ENCODE data around the gene LDLRAP1.
"Not testable (repeated sequence)": the region's sequence is repeated elsewhere in the genome, so short reads cannot be mapped to it uniquely, and the experiment has no call there.

The LDLRAP1 gene

DNA sequence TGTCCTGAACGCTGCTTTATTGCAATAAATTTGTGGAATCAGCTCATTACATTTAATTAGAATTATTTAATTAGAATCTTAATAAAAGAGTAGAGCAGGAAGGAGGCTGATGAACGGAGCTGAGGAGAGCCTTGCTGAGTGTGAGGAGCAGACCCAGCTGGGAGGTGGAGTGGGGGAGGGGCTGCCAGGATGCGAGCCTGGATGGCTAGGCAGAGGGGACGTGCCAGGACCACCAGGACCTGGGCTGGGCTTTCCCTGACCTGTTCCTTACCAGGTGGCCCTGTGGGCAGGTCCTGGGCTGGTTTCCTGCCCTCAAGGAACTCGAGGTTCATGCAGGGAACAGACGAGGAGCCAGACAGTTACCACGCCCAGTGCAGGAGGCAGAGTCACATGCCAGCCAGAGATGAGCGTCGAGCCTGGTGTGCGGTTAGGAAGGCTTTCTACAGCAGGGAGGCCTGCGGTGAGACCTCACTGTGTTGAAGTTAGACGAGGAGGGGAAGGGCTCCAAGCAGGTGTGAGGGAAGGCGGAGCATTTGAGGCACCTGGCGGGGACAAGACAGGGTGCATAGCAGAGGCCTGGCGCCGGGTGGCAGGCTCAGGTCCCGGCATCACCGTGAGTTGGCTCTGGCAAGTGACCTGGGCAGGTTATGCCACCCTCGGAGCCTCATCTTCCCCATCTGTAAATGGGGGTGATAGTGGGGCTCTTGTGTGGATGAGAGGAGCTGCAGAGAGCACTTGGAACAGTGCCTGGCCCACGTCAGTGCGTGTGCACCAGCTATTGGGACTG is 33.9 kb downstream of the LDLRAP1 start:
- no peak for DNase-seq (ENCODE audit: low read depth)

DNA sequence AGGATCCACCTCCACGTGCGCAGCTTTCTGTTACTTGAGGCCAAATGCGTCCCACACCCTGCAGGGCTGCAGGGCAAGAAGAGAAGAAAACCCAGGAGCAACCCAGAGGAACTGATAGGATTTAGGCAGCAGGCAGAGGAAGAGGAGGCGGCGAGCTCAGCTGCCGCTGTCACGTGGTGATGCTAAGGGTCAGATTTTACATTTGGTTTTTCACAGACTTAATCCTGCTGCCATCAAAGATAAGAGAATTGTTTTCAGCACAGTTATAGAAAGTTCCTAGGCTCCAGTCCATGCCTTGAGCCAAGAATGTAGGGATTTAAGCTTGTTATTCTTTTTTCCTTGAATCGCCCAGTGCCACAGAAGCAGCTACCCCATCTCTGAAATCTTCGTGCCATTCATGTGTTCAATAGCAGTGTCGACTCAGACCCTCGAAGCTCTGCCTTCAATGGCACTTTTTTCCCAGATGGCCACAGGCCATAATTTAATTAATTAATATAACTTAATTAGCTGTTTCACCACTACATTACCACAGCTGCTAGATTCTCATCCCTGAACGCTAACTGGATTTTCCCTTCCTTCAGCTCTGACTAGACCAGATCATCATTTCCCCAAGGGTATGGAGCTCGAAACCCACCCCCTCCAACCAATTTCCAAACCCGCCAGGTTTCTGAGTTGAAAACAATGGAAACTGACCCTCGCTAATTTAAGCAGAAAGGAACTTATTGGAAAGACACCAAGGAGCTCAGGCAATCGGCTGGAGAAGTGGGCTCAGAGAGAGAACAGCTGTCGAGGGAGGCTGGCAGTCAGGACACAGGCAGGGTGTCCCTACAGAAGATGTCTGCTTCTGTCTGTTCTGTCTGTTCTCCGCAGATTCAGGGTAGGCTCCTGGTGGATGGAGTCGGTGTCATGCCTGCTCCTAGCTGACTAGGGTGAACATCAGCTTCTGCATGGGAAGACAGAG is 36.2 kb downstream of the LDLRAP1 start:
- no peak for DNase-seq (ENCODE audit: low read depth)

DNA sequence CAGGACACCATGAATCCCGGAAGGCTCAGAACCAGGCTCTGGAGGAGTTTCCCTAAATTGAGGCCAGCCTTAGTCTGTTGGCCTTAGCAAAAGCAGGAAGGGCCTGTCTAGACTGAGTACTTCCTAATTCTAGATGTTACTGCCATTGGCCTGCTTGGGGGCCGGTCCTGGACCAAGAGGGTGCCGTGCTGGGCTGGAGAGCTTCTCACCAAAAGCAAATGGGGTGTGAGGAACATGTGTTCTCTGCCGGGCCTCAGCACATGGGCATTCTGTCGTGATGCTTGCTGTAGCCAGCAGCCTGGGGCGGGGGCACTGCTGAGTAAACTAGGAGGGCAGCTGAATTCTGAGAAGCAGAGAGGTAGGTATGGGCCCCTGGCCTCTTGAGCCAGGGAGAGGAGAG is 37.5 kb downstream of the LDLRAP1 start:
- no peak for DNase-seq (ENCODE audit: low read depth)

DNA sequence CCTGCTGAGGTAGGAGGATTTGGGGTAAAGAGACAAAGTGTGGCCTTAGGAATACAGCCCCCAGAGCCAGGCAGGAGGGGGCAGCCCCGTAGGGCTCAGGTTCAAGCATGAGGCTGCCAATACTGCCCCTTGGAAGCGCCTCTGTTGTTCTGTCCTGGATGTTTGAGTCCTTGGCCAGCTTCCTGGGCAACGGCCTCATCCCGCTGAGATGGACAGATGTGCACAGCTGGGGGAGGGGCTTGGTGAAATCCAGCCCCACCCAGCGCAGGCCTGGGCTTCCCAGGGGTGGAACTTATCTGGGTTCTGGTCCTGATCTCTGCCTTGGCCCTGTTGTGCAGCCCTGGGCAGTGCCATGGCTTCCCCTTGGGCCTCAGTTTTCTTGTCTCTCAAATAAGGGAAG is 38.4 kb downstream of the LDLRAP1 start:
- DNase-seq (ENCODE audit: low read depth), result no peak

DNA sequence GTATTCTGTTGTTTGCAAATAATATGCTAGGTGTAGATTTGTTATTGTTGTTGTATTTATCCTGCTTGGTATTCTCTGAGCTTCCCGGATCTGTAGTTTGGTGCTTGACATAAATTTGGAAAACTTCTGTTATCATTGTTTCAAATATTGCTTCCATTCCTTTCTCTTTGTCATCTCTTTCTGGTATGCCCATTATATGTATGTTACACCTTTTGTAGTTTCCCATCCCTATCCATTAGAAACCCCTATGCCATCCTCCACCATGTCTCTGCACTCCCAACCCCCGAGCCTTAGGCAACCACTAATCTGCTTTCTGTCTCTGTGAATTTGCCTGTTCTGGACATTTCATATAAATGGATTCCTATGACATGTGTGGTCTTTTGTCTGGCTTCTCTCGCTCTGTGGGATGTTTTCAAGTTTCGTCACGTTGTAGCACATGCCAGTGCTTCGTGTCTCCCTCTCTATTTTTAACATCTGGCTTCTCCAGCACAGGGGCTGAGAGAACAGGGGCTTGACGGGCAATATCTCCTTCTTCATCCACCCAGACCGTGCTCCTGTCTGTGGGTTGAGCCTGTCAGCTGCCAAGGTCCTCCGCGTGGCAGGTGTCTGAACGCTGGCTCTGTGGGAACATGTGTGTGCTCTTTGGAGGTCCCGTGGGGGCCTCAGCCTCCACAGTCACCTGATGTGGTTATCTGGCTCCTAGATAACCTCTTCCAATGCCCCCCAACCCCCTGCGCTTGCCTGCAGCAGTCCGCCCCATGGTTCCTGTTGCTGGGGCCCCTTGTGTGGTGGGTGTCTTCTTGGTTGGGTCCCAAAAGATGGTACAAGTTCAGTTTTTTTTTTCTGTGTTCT is 40.3 kb downstream of the LDLRAP1 start:
- no peak for DNase-seq (ENCODE audit: low read depth)

DNA sequence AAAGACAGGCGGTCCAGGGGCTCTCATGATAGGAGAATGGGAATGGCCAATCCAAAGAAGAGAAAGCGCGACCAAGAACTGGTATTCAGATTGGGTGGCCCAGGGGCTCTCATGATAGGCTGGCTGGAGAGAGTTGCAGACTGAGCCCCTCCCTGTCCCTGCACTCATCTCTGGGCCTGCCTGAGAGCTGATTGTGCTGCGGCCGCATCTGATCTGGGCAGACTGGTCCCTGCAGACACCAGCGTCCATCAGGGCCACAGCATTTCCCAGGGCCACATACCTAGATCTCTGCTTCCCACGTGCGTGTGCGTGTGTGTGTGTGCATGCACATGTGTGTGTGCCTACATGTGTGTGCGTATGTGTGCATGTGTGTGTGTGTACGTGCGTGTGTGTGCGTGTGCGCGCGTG is 42.8 kb downstream of the LDLRAP1 start:
- DNase-seq (ENCODE audit: low read depth), result no peak

DNA sequence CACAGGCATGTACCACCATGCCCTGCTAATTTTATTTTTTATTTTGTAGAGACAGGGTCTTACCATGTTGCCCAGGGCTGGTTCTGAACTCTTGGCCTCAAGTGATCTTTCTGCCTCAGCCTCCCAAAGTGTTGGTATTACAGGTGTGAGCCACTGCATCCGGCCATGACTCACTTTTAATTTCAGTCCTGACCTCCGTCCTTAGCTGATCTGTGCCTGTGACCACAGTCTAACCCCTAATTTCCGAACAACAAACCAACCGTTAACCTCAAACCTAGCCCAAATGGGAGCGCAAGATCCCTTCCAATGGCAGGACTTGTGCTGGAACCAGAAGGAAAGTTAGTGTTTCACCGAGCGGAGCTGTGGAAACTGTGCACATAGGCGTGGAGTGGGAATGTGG is 43.9 kb downstream of the LDLRAP1 start:
- DNase-seq (ENCODE audit: low read depth), result no peak

DNA sequence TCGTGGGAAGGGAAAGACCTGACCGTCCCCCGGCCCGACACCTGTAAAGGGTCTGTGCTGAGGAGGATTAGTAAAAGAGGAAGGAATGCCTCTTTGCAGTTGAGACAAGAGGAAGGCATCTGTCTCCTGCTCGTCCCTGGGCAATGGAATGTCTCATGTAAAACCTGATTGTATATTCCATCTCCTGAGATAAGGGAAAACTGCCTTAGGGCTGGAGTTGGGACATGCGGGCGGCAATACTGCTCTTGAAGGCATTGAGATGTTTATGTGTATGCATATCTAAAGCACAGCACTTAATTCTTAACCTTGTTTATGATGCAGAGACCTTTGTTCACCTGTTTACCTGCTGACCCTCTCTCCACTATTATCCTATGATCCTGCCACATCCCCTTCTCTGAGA is 44.8 kb downstream of the LDLRAP1 start:
- DNase-seq (ENCODE audit: low read depth), result not testable (repeated sequence)

DNA sequence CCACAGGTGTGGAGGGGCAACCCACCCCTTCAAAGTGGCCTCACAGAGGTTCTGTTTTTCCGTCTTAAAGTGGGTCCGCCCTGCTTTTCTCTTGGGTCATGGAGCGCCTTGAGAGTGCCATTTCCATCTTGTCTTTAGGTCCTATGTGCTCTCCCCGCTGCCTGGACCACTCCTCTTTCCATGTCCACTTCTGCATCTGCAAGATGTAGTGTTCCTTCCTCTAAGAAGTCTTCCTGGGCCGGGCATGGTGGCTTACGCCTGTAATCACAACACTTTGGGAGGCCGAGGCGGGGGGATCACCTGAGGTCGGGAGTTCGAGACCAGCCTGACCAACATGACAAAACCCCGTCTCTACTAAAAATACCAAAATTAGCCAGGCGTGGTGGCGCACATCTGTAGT is 45.4 kb downstream of the LDLRAP1 start:
- DNase-seq (ENCODE audit: low read depth), result not testable (repeated sequence)

DNA sequence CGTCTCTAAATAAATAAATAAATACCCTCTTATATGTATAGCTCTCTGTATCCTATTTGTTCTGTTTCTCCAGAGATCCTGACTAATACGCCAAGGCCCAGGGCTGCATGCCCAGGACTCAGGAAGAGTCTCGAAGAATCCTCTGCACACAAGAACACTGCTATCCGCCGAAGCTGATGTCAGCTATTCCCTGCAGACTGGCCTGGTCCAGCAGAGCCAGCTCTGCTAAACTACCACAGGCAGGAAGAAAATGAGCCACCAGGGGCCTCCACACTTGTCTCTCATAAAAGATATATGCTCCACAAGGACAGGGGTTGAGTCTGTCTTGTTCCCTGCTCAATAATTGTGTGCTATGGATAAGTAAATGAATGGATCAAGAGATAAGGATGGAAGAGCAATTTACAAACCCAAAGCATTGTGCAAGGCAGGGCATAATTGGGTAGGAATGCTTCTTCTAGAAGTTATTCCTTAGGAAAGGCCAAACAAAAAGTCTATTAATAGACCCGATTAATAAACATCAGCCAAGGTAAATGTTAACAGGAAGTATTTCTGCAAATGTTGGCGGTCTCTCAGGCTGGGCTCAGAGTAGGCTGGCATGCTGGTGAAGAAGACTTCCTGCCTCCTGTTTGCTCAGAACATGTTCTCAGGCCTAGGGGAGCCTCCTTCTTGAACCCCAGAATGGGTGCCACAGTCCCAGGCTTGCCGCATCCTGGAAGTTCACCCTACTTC is 46.9 kb downstream of the LDLRAP1 start:
- no peak for DNase-seq (ENCODE audit: low read depth)

DNA sequence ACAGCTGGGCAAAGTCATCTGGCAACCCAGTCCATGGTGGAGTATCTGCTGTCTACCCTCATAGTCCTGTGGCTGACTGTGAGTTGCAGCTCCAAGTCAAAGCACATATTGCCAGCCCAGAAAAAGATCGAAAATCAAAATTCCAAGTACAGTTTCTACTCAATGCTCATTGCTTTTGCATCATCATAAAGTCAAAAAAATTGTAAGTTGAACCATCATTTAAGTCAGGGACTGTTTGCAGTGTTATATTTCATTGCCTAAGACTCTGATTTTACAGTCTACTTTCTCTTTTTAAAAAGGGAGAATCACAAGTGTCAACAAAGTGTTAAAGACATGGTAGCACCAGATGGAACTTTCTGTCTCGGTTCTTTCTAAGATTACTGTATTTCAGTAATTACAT is 50.5 kb downstream of the LDLRAP1 start:
- no peak for DNase-seq (ENCODE audit: low read depth)

DNA sequence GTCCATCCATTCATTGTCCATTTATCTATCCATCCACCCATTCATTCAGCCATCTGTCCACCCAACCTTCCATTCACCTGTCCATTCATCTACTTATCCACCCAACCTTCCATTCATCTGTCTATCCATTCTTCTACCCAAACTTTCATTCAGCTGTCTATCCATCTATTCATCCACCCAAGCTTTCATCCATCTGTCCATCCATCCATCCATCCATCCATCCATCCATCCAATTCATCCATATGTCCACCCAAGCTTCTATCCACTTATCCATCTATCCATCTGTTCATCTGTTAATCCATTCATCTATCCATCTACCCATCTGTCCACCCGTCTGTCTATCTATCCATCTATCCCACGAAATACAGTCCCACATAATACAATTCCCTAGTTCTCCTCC is 51.6 kb downstream of the LDLRAP1 start:
- DNase-seq (ENCODE audit: low read depth), result no peak

DNA sequence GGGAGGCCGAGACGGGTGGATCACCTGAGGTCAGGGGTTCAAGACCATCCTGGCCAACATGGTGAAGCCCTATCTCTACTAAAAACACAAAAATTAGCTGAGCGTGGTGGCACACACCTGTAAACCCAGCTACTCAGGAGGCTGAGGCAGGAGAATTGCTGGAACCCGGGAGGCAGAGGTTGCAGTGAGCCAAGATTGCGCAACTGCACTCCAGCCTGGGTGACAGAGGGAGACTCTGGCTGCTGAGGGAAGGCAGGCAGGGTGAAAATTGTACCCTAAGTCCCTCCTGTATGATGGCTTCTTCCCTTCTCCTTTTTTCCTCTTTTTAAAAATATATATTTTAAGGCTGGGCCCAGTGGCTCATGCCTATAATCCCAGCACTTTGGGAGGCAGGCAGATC is 53.2 kb downstream of the LDLRAP1 start:
- not testable (repeated sequence) for DNase-seq (ENCODE audit: low read depth)

DNA sequence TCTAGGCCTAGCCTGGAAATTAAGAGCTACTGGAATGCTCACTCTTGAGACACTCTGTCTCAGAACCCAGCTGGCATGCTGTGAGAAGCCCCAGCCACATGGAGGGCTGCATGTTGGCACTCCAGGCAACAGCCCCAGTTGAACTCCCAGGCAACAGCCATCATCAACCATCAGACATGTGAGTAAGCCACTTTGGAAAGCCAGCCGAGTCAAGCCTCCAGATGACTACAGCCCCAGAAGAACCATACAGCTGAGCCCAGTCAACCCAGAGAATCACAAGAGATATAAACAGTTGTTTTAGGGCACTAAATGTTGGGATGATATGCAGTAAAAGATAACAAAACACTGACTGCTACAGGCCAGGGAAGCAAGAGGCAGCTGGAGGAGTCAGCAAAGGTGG is 55.5 kb downstream of the LDLRAP1 start:
- no peak for DNase-seq (ENCODE audit: low read depth)

DNA sequence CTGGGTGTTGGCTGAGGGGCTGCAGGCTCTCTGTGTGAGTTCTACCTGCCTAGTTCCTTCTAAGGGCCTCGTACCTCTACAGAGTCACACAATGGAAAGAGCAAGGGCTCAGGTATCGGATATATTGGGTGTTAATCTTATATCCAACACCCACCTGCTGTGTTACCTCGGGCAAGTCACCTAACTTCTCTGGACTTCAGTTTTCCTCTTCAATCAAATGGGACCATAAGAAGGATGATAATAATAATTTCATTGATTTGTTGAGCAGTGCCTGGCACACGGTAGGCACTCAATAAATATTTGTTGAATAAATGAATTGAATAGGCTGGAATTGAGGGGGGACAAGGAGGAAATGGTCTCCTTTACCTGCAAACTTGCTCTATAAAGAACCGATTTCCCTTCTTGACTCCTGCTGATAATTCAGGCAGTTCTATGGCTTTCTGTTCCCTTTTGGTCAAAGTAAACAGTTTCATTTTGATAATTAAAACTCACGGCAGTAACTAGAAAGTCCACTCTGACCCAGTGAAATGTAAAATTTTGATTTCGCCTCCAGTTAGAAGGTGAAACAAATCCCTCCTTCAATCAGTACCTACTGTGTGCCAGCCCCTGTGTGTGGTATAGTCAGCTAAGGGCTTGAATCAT is 56.7 kb downstream of the LDLRAP1 start:
- DNase-seq (ENCODE audit: low read depth), result no peak

DNA sequence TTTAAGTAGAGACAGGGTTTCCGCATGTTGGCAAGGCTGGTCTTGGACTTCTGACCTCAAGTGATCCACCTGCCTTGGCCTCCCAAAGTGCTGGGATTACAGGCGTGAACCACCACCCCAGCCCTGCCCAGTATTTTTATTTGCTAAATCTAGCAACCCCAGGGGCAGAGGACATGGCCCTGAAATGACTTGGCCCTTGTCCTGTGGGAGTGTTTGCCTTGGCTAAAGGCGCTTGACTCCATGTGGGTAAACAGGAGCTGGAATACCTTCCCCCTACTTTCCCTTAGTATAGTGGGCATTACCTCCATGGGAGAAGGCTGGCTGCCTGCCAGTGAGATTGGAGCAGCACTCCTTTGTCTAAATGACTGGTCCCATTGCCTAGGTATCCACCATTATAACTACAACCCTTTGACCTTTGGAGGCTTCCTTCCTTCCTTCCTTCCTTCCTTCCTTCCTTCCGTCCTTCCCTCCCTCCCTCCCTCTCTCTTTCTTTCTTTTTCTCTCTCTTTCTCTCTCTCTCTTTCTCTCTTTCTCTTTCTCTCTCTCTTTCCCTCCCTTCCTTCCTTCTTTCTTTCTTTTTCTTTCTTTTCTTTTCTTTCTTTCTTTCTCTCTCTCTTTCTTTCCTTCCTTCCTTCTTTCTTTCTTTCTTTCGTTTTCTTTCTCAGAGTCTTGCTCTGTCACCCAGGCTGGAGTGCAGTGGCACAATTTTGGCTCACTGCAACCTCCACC is 57.7 kb downstream of the LDLRAP1 start:
- DNase-seq (ENCODE audit: low read depth), result not testable (repeated sequence)

DNA sequence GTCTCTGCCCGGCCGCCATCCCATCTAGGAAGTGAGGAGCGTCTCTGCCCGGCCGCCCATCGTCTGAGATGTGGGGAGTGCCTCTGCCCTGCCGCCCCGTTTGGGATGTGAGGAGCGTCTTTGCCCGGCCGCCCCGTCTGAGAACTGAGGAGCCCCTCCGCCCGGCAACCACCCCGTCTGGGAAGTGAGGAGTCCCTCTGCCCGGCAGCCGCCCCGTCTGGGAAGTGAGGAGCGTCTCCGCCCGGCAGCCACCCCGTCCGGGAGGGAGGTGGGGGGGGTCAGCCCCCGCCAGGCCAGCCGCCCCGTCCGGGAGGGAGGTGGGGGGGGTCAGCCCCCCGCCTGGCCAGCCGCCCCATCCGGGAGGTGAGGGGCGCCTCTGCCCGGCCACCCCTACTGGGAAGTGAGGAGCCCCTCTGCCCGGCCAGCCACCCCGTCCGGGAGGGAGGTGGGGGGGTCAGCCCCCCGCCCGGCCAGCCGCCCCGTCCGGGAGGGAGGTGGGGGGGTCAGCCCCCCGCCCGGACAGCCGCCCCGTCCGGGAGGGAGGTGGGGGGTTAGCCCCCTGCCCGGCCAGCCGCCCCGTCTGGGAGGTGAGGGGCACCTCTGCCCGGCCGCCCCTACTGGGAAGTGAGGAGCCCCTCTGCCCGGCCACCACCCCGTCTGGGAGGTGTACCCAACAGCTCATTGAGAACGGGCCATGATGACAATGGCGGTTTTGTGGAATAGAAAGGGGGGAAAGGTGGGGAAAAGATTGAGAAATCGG is 60.6 kb downstream of the LDLRAP1 start:
- not testable (repeated sequence) for DNase-seq (ENCODE audit: low read depth)

DNA sequence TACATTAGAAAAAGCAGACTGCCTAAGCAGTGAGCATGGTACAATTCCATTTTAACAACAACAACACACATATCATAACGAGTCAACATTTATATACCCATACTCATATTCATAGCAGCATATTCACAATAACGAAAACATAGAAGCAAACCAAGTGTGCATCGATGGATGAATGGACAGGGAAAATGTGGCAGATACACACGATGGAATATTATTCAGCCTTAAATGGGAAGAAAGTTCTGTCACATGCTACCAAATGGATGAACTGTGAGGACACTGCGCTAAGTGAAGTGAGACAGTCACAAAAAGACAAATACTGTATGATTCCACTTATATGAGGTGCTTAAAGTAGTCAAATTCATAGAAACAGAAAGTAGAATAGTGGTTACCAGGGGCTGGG is 63.7 kb downstream of the LDLRAP1 start:
- no peak for DNase-seq (ENCODE audit: low read depth)

DNA sequence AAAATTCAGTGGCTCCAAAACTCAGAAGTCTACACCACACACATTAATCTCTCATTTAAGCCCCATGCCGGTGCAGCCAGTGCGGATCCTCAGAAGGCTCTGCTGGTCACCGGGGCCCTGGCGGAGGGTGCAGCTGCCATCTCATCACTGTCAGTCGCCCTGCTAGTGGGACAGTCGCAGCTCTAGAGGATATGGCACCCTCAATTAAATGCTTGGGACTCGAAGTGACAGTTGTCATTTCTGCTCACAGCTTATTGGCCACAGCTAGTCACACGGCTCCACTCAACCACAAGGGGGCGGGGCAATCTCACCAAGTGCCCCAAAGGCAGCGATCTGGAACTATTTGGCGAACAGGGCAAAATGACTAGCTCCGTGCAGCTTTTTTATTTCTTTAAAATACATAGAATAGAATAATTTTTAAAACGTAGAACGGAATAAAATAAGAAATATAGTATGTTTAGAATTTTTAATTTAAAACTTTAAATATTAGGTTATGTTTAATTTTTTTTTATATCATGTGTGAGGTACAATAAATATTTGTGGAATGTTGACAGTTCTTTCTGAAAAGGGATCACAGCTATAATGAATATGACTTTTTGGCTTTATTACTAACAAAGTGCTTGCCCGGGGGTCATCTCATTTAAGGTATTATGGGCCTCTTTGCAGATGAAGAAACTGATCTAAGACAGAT is 65.2 kb downstream of the LDLRAP1 start:
- peak; percentile 77 for DNase-seq (ENCODE audit: low read depth)

Measured in ELR (cell line).